Activated CD8-positive, alpha-beta memory T cell treated with anti-CD3 and anti-CD28 coated beads, Interleukin-2, amount 10 ng/mL, durations not matched to agents 7 days and 5 days (primary cell): ENCODE results near the gene KRT39. TPM values are rescaled to one million over a fixed set of nuclear protein-coding genes. Genes with fewer than 3 reads are reported as not detected.
"Not testable (repeated sequence)": the region's sequence is repeated elsewhere in the genome, so short reads cannot be mapped to it uniquely, and the experiment has no call there.

Experiments
- ATAC-seq: fragments of 150-1000 bp; cut with Tn5 transposase; one replicate; pipeline ENCODE4 v1.10.0; 2021; ENCODE audit warnings: moderate library complexity
- CTCF ChIA-PET: fragments of 350-600 bp; sonication (Branson Sonifier 250); formaldehyde crosslinking; loops from one replicate; lab custom pipeline; 2021; ENCODE audit warnings: antibody characterized with exemption; lab: Charles Lee
- DNase-seq: peaks from one replicate; pipeline ENCODE4 v3.0.0-alpha.2; 2020
- H3K27ac Mint-ChIP-seq: one replicate; pipeline ENCODE4 v1.8.0; 2021; ENCODE audit warnings: mild to moderate bottlenecking, mixed read lengths
- H3K27me3 Mint-ChIP-seq: one replicate; pipeline ENCODE4 v1.8.0; 2021; ENCODE audit warnings: mixed read lengths
- H3K36me3 Mint-ChIP-seq: one replicate; pipeline ENCODE4 v1.8.0; 2021; ENCODE audit warnings: mild to moderate bottlenecking, mixed read lengths
- H3K4me1 Mint-ChIP-seq: one replicate; pipeline ENCODE4 v1.8.0; 2021; ENCODE audit warnings: mixed read lengths
- H3K4me3 Mint-ChIP-seq: one replicate; pipeline ENCODE4 v1.8.0; 2021; ENCODE audit warnings: mild to moderate bottlenecking, moderate library complexity, mixed read lengths
- H3K9me3 Mint-ChIP-seq: one replicate; pipeline ENCODE4 v1.8.0; 2022; ENCODE audit warnings: low read depth, mixed read lengths
- total RNA-seq, 2 experiments: library from RNA; stranded (reverse); gene quantifications; one replicate each; pipeline ENCODE4 v1.2.3, GENCODE V29; 2021

Gene KRT39
- not detected for total RNA-seq

DNA sequence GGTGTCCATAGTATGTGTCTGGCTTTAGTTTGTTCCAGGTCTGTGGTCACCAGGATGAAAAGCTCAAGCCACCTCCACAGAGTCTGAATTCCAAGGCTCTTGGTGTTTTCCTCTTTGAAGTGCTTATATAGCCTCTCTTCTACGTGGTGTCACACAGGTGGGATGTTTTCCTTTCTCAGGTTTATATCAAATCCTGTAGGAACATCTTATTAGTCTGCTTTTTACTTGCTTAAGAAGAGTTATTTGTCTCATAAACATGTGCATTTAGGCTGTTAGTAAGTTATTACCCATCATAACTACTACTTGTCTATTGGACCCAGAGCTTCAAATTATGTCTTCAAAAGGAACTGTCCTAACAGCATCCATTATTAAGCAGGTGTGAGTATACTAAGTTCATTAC is at the start of gene KRT39:
Gene KRT39 (minus strand): TSS at position 101 of the 400 bp plus-strand sequence. CDS start 92 bp downstream, at position 9.
- no peaks in the 10 kb centered on the region for H3K36me3 Mint-ChIP-seq

DNA sequence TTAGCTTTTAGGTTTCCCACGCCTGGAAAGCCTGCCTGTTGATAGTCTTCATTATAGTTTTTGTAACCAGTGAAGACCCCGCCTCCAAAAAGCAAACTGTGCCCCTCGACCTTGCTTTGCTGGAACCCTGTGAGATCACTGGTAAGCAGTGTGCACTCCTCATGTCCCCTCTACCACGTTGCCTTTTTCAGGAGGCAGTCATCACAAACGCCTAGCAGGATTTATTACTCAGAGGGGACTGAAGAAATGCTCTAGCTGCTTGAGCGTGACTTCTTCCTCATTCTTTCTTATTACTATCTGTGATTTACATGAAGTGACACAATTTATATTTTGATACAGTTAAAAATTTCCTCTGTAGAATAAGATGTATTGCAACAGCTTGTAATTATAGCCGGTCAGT is 48.7 kb upstream of the KRT39 start:
- no peak overlapping the region for H3K4me3 Mint-ChIP-seq
- H3K36me3 Mint-ChIP-seq, result no peaks in the 10 kb centered on the region
- H3K9me3 Mint-ChIP-seq, result no peaks in the 10 kb centered on the region
- H3K27ac Mint-ChIP-seq, result no peak overlapping the region
- ATAC-seq (no peak), DNase-seq (no peak)
- CTCF ChIA-PET, result no interaction called here
- H3K27me3 Mint-ChIP-seq, result peaks cover 17% of the 10 kb centered on the region
- H3K4me1 Mint-ChIP-seq, result no peaks in the 10 kb centered on the region

More for the DNA sequence above, at the start of gene KRT39:
- H3K27ac Mint-ChIP-seq, result no peak within 1 kb of the TSS
- peaks cover 15% of the 10 kb centered on the region for H3K27me3 Mint-ChIP-seq
- DNase-seq (no peak), ATAC-seq (no peak)
- H3K9me3 Mint-ChIP-seq, result no peaks in the 10 kb centered on the region
- no peaks in the 10 kb centered on the region for H3K4me1 Mint-ChIP-seq
- no peak within 1 kb of the TSS for H3K4me3 Mint-ChIP-seq
- CTCF ChIA-PET, result no interaction called here

- no peaks in the 10 kb centered on the region for H3K9me3 Mint-ChIP-seq
- H3K4me3 Mint-ChIP-seq, result no peak overlapping the region
- H3K36me3 Mint-ChIP-seq, result no peaks in the 10 kb centered on the region
- no peaks in the 10 kb centered on the region for H3K4me1 Mint-ChIP-seq
- ATAC-seq (no peak), DNase-seq (no peak)
- no peak overlapping the region for H3K27ac Mint-ChIP-seq
- CTCF ChIA-PET, result interaction anchor here (0.9 kb wide), 1 partner anchor 13 kb away, joined by 3 read pairs; no protein-coding TSS in a partner anchor
- peaks cover 23% of the 10 kb centered on the region for H3K27me3 Mint-ChIP-seq
These were observed 46.9 kb upstream of the KRT39 start for GRCh38 chr17:41013606-41014005.

- CTCF ChIA-PET, result no interaction called here
- DNase-seq, result no peak
- Mint-ChIP-seq H3K9me3 (no peaks in the 10 kb centered on the region), H3K4me1 (no peaks in the 10 kb centered on the region), H3K4me3 (no peak overlapping the region), H3K36me3 (no peaks in the 10 kb centered on the region), H3K27me3 (peaks cover 25% of the 10 kb centered on the region), H3K27ac (no peak overlapping the region)
- ATAC-seq, result no peak
These were observed 46.4 kb upstream of the KRT39 start for GRCh38 chr17:41013181-41013580.

GRCh38 chr17:41012326-41013120 is 45.8 kb upstream of the KRT39 start:
- H3K4me1 Mint-ChIP-seq, result no peaks in the 10 kb centered on the region
- H3K27ac Mint-ChIP-seq, result no peak overlapping the region
- H3K36me3 Mint-ChIP-seq, result no peaks in the 10 kb centered on the region
- H3K27me3 Mint-ChIP-seq, result peaks cover 25% of the 10 kb centered on the region
- no peaks in the 10 kb centered on the region for H3K9me3 Mint-ChIP-seq
- ATAC-seq (no peak), DNase-seq (no peak)
- CTCF ChIA-PET, result no interaction called here
- no peak overlapping the region for H3K4me3 Mint-ChIP-seq

DNA sequence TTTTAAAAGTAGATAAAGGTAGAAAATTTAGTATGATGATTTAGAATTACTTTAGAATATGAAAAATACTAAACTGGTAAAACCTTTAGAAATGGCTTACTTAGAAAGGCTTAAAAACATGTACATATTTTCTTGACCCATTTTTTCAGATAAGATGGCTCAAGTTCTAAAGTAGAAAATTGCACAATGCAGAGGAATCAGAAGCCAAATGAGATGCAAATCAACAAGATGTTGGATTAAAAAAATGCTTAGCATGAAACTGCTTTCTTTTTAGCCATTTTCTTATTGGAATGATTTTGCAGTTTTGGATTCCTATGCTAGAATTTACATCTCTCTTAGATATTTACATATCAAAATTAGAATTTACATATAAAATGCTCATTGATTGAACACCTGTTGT is 43.7 kb upstream of the KRT39 start:
- no peak for ATAC-seq
- no peaks in the 10 kb centered on the region for H3K36me3 Mint-ChIP-seq
- CTCF ChIA-PET, result no interaction called here

DNA sequence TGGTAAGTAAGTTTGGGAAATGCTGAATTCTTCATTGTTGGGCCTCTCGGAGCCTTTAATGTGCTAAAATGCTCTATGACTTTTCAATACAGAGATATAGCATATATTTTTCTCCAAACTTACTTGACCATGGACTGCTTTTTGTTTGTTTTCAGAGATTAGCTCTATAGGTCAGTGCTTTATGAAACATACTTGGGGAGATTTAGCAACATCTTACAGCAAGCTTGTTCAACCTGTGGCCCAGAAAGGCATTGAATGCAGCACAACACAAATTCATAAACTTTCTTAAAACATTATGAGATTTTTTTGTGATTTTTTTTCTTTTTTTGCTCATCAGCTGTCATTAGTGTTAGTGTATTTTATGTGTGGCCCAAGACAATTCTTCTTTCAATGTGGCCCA is 43.2 kb upstream of the KRT39 start:
- Mint-ChIP-seq H3K27me3 (peaks cover 16% of the 10 kb centered on the region), H3K36me3 (no peaks in the 10 kb centered on the region), H3K4me3 (no peak overlapping the region), H3K4me1 (no peaks in the 10 kb centered on the region), H3K27ac (no peak overlapping the region), H3K9me3 (no peaks in the 10 kb centered on the region)
- DNase-seq, result no peak
- ATAC-seq, result no peak
- CTCF ChIA-PET, result no interaction called here

More for the DNA sequence above, 43.7 kb upstream of the KRT39 start:
- Mint-ChIP-seq H3K4me3 (no peak overlapping the region), H3K9me3 (no peaks in the 10 kb centered on the region), H3K4me1 (no peaks in the 10 kb centered on the region), H3K27ac (no peak overlapping the region), H3K27me3 (peaks cover 18% of the 10 kb centered on the region)
- DNase-seq, result no peak

GRCh38 chr17:41009301-41009760 is 42.6 kb upstream of the KRT39 start:
- no peak for DNase-seq
- Mint-ChIP-seq H3K27ac (no peak overlapping the region), H3K4me3 (no peak overlapping the region), H3K36me3 (no peaks in the 10 kb centered on the region), H3K9me3 (no peaks in the 10 kb centered on the region), H3K4me1 (no peaks in the 10 kb centered on the region), H3K27me3 (peaks cover 19% of the 10 kb centered on the region)
- CTCF ChIA-PET, result no interaction called here
- no peak for ATAC-seq

- CTCF ChIA-PET, result no interaction called here
- no peaks in the 10 kb centered on the region for H3K4me1 Mint-ChIP-seq
- H3K27ac Mint-ChIP-seq, result no peak within 1 kb of the TSS
- H3K4me3 Mint-ChIP-seq, result no peak within 1 kb of the TSS
- H3K27me3 Mint-ChIP-seq, result peaks cover 24% of the 10 kb centered on the region
- DNase-seq (no peak), ATAC-seq (no peak)
- H3K36me3 Mint-ChIP-seq, result no peaks in the 10 kb centered on the region
- no peaks in the 10 kb centered on the region for H3K9me3 Mint-ChIP-seq
These were observed 42.1 kb upstream of the KRT39 start, which contains the start of gene KRTAP3-1 for GRCh38 chr17:41008811-41009210. Gene KRTAP3-1 (minus strand): TSS chr17:41009128. CDS start chr17:41009074, 54 bp downstream.

DNA sequence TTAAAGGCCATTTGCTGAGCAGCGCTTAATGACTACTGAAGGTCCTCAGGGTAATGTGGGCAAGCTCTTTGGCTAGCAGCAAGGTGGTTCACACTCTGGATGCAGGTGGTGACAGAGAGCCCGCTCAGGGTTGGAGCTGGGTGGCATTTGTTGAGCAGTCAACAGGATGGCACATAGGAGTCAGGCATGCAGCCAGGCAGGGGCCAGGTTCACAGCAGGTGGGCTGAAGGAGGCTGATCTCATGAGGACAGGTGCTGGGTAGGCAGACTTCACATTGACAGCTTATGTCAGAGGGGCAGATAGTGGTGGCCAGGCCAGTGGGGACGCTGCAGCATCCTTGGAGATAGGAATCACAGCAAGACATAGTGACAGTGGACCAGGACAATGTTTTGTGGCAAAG is 37.6 kb upstream of the KRT39 start:
- ATAC-seq (no peak), DNase-seq (no peak)
- Mint-ChIP-seq H3K9me3 (no peaks in the 10 kb centered on the region), H3K27ac (no peak overlapping the region), H3K27me3 (peaks cover 30% of the 10 kb centered on the region), H3K4me3 (no peak overlapping the region), H3K4me1 (no peaks in the 10 kb centered on the region), H3K36me3 (no peaks in the 10 kb centered on the region)
- CTCF ChIA-PET, result no interaction called here

GRCh38 chr17:41003926-41004325 is 37.2 kb upstream of the KRT39 start:
- Mint-ChIP-seq H3K4me3 (no peak overlapping the region), H3K9me3 (no peaks in the 10 kb centered on the region), H3K27me3 (peaks cover 31% of the 10 kb centered on the region), H3K4me1 (no peaks in the 10 kb centered on the region), H3K27ac (no peak overlapping the region), H3K36me3 (no peaks in the 10 kb centered on the region)
- CTCF ChIA-PET, result no interaction called here
- ATAC-seq (no peak), DNase-seq (no peak)

GRCh38 chr17:41002814-41003213 is 36.1 kb upstream of the KRT39 start:
- peaks cover 32% of the 10 kb centered on the region for H3K27me3 Mint-ChIP-seq
- H3K36me3 Mint-ChIP-seq, result no peaks in the 10 kb centered on the region
- no peaks in the 10 kb centered on the region for H3K9me3 Mint-ChIP-seq
- H3K4me3 Mint-ChIP-seq, result no peak overlapping the region
- H3K4me1 Mint-ChIP-seq, result no peaks in the 10 kb centered on the region
- DNase-seq (no peak), ATAC-seq (no peak)
- no peak overlapping the region for H3K27ac Mint-ChIP-seq
- CTCF ChIA-PET, result no interaction called here

DNA sequence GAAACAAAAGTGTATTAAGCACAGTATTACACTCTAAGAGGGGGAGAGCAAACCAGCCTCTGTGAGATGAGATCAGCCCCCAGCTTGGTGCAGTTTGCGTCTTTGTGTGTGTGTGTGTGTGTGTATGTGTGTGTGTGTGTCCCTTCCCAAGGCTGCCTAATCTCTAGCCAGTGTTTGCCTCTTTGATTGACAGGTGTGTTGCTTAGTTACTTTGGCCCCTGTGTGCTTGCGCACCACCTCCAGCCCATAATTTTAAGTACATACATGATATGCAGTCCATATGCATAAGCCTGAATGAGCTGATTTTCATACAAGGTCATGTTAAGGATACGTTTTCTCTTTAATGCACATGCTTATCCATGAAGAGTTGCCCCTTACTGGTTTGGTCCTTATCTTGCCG is 35.0 kb upstream of the KRT39 start:
- H3K9me3 Mint-ChIP-seq, result no peaks in the 10 kb centered on the region

GRCh38 chr17:40999563-40999962 is 32.8 kb upstream of the KRT39 start, which contains the start of gene KRTAP3-2:
Gene KRTAP3-2 (minus strand): TSS chr17:40999906. CDS start chr17:40999853, 53 bp downstream.
- H3K36me3 Mint-ChIP-seq, H3K4me3 Mint-ChIP-seq, H3K4me1 Mint-ChIP-seq, H3K9me3 Mint-ChIP-seq, ATAC-seq, DNase-seq, CTCF ChIA-PET, H3K27ac Mint-ChIP-seq: not testable (repeated sequence)
- H3K27me3 Mint-ChIP-seq, result peaks cover 48% of the 10 kb centered on the region

More for the DNA sequence above, 35.0 kb upstream of the KRT39 start:
- ATAC-seq (no peak), DNase-seq (no peak)
- H3K27me3 Mint-ChIP-seq, result peaks cover 41% of the 10 kb centered on the region
- no peaks in the 10 kb centered on the region for H3K4me1 Mint-ChIP-seq
- CTCF ChIA-PET, result interaction anchor here (0.6 to 1.2 kb wide), 2 partner anchors 12 to 438 kb away, joined by 3 read pairs; no protein-coding TSS in a partner anchor
- no peaks in the 10 kb centered on the region for H3K36me3 Mint-ChIP-seq
- no peak overlapping the region for H3K27ac Mint-ChIP-seq
- H3K4me3 Mint-ChIP-seq, result no peak overlapping the region
